HepG2 (cell line): ENCODE measurements around the gene GSTCD. TPM values are rescaled to one million over a fixed set of nuclear protein-coding genes. Genes with fewer than 3 reads are reported as not detected.

Experiments
- EEA1 ChIP-seq: sonication (generic); formaldehyde crosslinking; IDR thresholded peaks from 2 replicates; pipeline ENCODE4 v1.5.1; 2020; ENCODE audit warnings: mild to moderate bottlenecking, missing genetic modification reagents, borderline replicate concordance
- JARID2 ChIP-seq: sonication (generic); formaldehyde crosslinking; IDR thresholded peaks from 2 replicates; pipeline ENCODE4 v1.8.1; 2023; ENCODE audit warnings: missing genetic modification reagents, inconsistent platforms; ENCODE audit not compliant: insufficient replicate concordance
- KDM1A ChIP-seq: IDR thresholded peaks from 2 replicates; pipeline ENCODE4 v1.6.1; 2016; ENCODE audit warnings: missing compliant biosample characterization
- NONO ChIP-seq, 2 experiments: fragments of 450-650 bp in 1 of 2; sonication (generic) in 1 of 2; formaldehyde crosslinking in 1 of 2; IDR thresholded peaks in 1 of 2; conservative IDR thresholded peaks in 1 of 2; 2 replicates each; pipeline versions ENCODE4 v1.6.1 to v1.8.0; 2017 to 2022; ENCODE audit warnings: mild to moderate bottlenecking in 1 of 2, missing genetic modification reagents in 1 of 2, moderate library complexity in 1 of 2
- RBAK ChIP-seq: sonication (generic); formaldehyde crosslinking; IDR thresholded peaks from 2 replicates; pipeline ENCODE4 v1.5.1; 2020; ENCODE audit warnings: mild to moderate bottlenecking, missing genetic modification reagents
- SRSF1 ChIP-seq: fragments of 200-400 bp; formaldehyde crosslinking; optimal IDR thresholded peaks from 2 replicates; pipeline ENCODE3; 2017; ENCODE audit warnings: mild to moderate bottlenecking, low read depth, low read length, moderate library complexity
- TMF1 ChIP-seq: sonication (generic); formaldehyde crosslinking; IDR thresholded peaks from 2 replicates; pipeline ENCODE4 v1.8.1; 2022; ENCODE audit warnings: low read depth, missing genetic modification reagents
- ZNF124 ChIP-seq: sonication (generic); formaldehyde crosslinking; IDR thresholded peaks from 2 replicates; pipeline ENCODE4 v1.4.0; 2020; ENCODE audit warnings: missing genetic modification reagents
- ZNF263 ChIP-seq: sonication (generic); formaldehyde crosslinking; IDR thresholded peaks from 2 replicates; pipeline ENCODE4 v1.4.0; 2020; ENCODE audit warnings: missing genetic modification reagents
- ZNF382 ChIP-seq: sonication (generic); formaldehyde crosslinking; IDR thresholded peaks from 2 replicates; pipeline ENCODE4 v1.5.0; 2020; ENCODE audit warnings: missing genetic modification reagents, mild to moderate bottlenecking, borderline replicate concordance
- polyA plus RNA-seq, 8 experiments: library from polyadenylated mRNA; depleted of rRNA in 3 of 8; stranded (reverse) in 7 of 8; unstranded in 1 of 8; fragments of >200 nt; fragmentation: Illumina TruSeq in 4 of 8; extraction: Trizol in 4 of 8; gene quantifications; 2 replicates each; pipeline versions ENCODE4 v1.2.1 to v1.2.3, GENCODE V29; 2011 to 2016; ENCODE audit warnings: low read depth in 4 of 8, missing spikeins in 1 of 8, mixed read lengths in 1 of 8; ENCODE audit not compliant: insufficient read depth in 1 of 8
- total RNA-seq, 5 experiments: library from RNA; depleted of rRNA; stranded (reverse); fragments of >200 nt; fragmentation: Illumina TruSeq; extraction: Trizol; gene quantifications; 2 replicates each; pipeline ENCODE4 v1.2.3, GENCODE V29; 2016; ENCODE audit warnings: low read depth in 1 of 5
- TF ChIP-seq, protein P1 (sequence below): sonication (generic); formaldehyde crosslinking; IDR thresholded peaks from 2 replicates; pipeline ENCODE4 v1.9.0; 2022; ENCODE audit warnings: low read depth, missing genetic modification reagents
- TF ChIP-seq, protein P2 (sequence below): sonication (generic); formaldehyde crosslinking; conservative IDR thresholded peaks from 2 replicates; pipeline ENCODE4 v1.4.0; 2020; ENCODE audit warnings: missing genetic modification reagents
- TF ChIP-seq, protein P3 (sequence below), 2 experiments: sonication (generic) in 1 of 2; formaldehyde crosslinking in 1 of 2; IDR thresholded peaks; 2 replicates each; pipeline versions ENCODE4 v1.5.1 to v1.6.1; 2011 to 2020; ENCODE audit warnings: borderline replicate concordance in 1 of 2, low read depth in 1 of 2, low read length in 1 of 2, mild to moderate bottlenecking in 1 of 2, missing genetic modification reagents in 1 of 2, moderate library complexity in 1 of 2

Gene GSTCD
- total and polyA plus RNA-seq, 2 of the 13 experiments (the other 11 are each of a cell fraction or from before 2014, with no cell fraction given) = 7.9 to 30.8 TPM

DNA sequence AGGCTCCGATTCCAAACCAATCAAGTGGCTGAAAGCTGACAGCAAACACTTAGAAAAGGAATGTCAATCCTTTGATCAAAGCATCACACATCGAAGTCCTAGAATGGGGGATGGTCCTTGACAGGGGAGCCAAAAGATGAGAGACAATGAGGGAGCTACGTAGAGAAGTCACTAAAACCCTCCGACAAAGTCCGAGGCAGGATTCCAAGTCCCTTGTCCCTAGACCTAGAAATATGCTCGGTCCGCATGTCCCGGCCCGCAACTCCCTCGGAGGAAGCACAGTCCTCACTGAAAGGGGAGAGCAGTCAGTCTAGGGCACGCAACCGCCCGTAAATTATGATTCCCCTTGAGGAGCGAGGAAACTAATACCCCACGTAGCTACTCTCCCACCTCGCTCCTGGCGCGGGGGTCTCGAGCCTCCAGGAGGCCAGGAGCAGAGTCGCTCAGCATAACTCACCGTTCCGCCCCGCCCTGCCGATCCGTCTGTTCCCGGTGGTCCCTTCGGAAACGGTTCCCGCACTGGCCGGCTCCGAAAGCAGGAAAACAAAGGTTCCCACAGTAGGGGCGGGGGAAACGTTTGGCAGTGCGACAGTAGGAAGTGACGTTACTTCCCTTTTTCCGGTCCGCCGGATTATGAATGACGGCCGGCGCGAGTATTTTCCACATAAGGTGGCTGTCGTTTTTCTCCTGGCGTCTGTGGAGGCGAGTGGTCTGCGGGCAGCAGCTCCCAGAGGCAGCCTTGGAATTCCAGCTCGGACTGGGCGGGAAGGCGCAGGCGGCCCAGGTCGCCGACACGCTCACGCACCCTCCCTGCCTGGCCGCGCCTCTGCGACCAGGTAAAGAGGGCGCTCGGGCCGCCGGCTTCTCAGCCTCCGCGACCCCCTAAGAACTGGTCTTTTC is at the start of gene GSTCD, which contains the start of gene INTS12 (continued):
- TF ChIP-seq, protein P1, sequence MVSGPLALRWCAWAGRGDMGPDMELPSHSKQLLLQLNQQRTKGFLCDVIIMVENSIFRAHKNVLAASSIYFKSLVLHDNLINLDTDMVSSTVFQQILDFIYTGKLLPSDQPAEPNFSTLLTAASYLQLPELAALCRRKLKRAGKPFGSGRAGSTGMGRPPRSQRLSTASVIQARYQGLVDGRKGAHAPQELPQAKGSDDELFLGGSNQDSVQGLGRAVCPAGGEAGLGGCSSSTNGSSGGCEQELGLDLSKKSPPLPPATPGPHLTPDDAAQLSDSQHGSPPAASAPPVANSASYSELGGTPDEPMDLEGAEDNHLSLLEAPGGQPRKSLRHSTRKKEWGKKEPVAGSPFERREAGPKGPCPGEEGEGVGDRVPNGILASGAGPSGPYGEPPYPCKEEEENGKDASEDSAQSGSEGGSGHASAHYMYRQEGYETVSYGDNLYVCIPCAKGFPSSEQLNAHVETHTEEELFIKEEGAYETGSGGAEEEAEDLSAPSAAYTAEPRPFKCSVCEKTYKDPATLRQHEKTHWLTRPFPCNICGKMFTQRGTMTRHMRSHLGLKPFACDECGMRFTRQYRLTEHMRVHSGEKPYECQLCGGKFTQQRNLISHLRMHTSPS (CRISPR knock-in tag) = peak; percentile 39; the same call in 1 of the 2 replicates
- TF ChIP-seq ZNF124 (CRISPR knock-in tag) = peak; percentile 98
- TF ChIP-seq KDM1A = peak; percentile 67; the same call in 1 of the 2 replicates
- TF ChIP-seq NONO (IDR thresholded peaks at IDR 0.05) = no peak
- TF ChIP-seq NONO (CRISPR knock-in tag; conservative IDR thresholded peaks at IDR 0.05) = peak; percentile 100
- TF ChIP-seq JARID2 (CRISPR knock-in tag) = peak; percentile 73
- TF ChIP-seq, protein P2, sequence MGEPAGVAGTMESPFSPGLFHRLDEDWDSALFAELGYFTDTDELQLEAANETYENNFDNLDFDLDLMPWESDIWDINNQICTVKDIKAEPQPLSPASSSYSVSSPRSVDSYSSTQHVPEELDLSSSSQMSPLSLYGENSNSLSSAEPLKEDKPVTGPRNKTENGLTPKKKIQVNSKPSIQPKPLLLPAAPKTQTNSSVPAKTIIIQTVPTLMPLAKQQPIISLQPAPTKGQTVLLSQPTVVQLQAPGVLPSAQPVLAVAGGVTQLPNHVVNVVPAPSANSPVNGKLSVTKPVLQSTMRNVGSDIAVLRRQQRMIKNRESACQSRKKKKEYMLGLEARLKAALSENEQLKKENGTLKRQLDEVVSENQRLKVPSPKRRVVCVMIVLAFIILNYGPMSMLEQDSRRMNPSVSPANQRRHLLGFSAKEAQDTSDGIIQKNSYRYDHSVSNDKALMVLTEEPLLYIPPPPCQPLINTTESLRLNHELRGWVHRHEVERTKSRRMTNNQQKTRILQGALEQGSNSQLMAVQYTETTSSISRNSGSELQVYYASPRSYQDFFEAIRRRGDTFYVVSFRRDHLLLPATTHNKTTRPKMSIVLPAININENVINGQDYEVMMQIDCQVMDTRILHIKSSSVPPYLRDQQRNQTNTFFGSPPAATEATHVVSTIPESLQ (CRISPR knock-in tag) = peak; percentile 93
- peak; percentile 32; the same call in 1 of the 2 replicates for TF ChIP-seq ZNF263 (CRISPR knock-in tag)
- TF ChIP-seq RBAK = no peak
- peak; percentile 89 for TF ChIP-seq TMF1
- TF ChIP-seq, protein P3, sequence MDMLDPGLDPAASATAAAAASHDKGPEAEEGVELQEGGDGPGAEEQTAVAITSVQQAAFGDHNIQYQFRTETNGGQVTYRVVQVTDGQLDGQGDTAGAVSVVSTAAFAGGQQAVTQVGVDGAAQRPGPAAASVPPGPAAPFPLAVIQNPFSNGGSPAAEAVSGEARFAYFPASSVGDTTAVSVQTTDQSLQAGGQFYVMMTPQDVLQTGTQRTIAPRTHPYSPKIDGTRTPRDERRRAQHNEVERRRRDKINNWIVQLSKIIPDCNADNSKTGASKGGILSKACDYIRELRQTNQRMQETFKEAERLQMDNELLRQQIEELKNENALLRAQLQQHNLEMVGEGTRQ (IDR thresholded peaks at IDR 0.05; ENCODE audit: low read depth, low read length) = no peak
- TF ChIP-seq, protein P3 (CRISPR knock-in tag; IDR thresholded peaks at IDR 0.05; ENCODE audit: borderline replicate concordance) = no peak
- TF ChIP-seq ZNF382 (CRISPR knock-in tag) = no peak
- TF ChIP-seq SRSF1 = peak; percentile 92
- TF ChIP-seq EEA1 = peak; percentile 59; the same call in 1 of the 2 replicates
